IPS DF 4.7 (cell line): ENCODE data around the gene DGKD.

Experiments
- DNase-seq: peaks from one replicate; pipeline ENCODE4 v3.0.0-alpha.2; 2013; ENCODE audit warnings: low spot score; ENCODE audit errors: extremely low read depth

Gene DGKD

DNA sequence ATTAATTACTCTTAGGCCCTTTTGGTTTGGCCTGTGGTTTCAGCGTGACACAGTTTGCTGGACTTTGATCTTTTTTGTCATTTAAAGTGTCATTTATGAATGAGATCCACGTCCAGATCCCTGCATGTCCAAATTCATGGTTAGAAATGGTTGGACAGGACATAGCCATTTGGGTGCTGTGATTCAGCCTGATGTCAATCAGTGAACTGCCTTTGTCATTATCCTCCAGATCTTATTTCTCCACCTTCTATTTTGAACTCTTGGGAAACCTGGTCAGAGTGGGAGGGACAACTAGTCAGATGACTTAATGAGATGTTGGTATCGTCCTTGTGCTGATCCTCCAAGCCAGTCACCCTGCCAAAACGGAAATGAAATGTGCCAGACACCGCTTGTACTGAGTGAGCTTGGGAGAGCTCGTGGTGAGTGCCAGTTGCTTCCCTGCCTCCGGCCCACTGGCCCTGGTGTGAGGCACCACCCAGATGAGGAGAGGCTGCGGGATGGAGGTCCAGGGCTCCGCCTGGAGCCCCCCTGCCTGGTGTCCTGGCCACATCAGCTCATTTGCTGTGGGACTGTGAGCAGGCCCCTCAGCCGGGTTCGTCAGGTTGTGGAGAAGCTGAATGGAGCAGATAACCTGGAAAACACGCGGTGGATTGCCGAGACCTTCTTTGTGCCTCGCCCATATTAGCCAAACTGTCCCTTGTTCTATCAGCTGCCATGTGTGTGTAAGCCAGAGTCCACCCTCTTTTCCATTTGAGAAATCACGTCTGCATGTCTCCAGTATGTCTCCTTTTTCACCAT lies 70.1 kb downstream of the DGKD start:
- no peak for DNase-seq

DNA sequence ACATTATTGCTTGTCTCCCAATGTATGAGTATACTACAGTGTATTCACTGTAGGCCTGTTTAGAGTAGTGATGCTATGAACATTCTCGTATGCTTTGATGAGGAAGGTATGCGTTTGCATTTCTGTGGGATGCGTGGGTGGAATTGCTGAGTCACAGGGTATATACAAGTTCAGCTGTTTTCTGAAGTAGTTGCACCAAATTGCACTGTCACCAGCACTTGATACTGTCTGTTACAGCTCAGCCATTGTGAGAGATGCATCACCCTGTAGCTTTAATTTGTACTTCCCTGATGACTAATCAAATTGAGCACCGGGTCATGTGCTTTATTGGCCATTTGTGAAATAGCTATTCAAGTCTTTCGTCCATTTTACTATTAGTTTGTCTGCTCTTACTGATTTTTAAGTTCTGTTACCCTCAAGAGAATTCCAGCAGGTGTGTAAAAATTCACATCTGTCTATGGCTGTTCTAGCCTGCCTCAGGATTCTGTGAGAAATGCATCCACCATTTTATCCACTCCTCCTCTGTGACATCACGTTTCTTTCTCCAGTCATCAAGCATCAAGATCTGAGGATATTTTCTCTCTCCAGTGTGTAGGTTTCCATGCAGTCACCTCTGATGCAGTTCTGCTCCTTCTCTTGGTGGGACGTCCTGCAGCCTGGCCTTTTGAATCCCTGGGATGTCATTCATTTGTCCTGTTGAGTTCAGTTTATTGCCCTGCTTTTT lies 72.5 kb downstream of the DGKD start:
- DNase-seq, result no peak

DNA sequence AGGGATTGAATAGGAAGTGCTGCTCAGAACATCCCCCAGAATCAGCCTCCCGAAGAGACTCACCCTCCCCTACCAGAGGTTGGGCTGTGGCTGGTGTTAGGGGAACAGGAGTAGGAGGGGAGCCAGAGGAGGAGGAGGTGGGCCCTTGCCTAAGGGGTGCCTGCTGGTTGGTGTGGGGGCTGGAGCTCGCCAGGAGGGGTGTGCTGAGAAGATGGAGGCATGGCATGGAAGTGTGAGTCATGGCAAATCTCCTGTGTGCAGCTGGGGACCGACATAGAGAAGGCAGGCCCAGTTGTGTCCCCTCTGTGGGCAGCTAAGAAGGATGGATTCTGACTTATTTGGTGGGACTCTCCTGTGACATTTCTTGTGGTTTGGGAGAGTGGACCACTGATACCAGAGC lies 73.7 kb downstream of the DGKD start:
- DNase-seq, result no peak

DNA sequence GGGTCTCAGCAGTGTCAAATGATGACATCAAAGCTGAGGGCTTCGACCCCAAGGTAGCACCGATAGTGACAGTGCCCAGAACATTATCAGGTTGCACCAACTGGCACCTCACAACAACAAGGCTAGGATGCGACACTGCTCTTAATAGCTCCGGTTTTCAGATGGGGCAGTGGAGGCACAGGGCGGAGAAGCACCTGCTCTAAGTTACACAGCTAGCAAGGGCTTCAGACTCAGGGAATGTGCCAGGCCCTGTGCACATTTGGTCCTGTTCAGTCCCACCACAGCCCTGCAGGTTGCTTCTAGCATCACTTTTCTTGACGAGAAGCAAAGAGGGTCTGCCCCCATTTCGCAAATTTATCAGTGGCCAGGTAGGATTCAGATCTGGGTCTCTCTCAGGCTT lies 74.1 kb downstream of the DGKD start:
- DNase-seq, result no peak

DNA sequence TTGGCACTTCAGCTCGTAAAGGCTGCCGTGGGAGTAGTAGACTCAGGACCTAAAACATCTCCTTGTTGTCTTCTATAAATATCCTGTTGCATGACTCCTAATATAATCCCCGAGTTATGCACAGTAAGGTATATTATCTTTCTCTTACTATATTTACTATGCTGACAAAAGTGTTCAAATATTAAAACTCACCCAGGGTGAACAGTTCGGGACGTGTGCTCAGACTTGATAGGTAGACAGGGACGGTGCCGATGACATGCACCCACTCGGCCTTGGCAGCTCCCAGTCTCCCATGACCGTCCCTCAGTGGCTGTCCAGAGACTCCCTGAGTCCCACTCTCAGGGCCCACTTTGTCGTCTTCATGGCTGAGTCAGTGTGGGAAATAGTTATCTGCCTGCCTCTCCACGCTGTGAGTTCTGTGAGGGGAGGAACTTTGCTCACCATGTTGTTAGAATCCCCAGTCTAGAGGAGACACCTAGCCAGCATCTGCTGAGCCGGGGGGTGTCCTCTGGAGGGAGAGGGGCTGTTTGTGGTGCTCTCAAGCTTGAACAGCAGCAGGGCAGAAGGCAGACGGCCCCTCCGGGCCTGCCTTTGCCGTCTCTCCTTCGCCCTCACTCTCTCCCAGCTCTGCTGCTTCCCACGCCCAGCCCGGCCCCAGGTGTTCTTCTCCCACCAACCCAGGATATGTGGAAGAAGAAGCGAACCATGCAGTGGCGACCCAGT lies 75.0 kb downstream of the DGKD start:
- no peak for DNase-seq

GRCh38 chr2:233430081-233430480 lies 75.8 kb downstream of the DGKD start:
- no peak for DNase-seq

GRCh38 chr2:233430651-233431050 lies 76.4 kb downstream of the DGKD start:
- DNase-seq, result no peak

DNA sequence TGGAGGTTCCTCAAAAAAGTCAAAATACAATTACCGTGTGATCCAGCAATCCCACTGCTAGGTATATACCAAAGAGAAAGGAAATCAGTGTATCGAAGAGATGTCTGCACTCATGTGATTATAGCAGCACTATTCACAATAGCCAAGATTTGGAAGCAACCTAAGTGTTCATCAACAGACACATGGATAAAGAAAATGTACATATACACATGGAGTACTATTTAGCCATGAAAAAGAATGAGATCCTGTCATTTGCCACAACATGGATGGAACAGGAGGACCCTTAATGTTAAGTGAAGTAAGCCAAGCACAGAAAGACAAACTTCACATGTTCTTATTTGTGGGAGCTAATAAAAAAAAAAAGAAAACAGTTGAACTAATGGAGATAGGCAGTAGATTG lies 78.7 kb downstream of the DGKD start:
- DNase-seq, result no peak

- DNase-seq, result no peak
Observed at GRCh38 chr2:233433794-233434193, 79.5 kb downstream of the DGKD start.

GRCh38 chr2:233434666-233435330 lies 80.5 kb downstream of the DGKD start:
- no peak for DNase-seq

- DNase-seq, result no peak
Observed at GRCh38 chr2:233435436-233436190, 81.3 kb downstream of the DGKD start.

DNA sequence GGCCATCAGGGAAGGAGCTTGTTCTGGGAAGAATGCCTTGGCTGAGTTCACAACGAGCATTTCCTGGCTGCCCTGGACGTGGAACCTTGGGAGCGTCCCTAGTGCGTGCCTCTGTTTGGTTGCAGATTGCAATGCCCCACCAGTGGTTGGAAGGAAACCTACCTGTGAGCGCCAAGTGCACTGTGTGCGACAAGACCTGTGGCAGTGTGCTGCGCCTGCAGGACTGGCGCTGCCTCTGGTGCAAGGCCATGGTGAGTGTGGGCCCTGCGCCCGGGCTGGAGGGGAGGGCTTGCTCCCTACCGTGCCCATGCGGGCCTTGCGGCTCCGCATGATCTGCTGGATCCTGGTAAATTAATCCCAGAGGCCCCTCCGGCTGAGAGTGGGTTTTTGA lies 81.9 kb downstream of the DGKD start:
- no peak for DNase-seq

GRCh38 chr2:233436691-233437438 lies 82.6 kb downstream of the DGKD start:
- DNase-seq, result no peak

DNA sequence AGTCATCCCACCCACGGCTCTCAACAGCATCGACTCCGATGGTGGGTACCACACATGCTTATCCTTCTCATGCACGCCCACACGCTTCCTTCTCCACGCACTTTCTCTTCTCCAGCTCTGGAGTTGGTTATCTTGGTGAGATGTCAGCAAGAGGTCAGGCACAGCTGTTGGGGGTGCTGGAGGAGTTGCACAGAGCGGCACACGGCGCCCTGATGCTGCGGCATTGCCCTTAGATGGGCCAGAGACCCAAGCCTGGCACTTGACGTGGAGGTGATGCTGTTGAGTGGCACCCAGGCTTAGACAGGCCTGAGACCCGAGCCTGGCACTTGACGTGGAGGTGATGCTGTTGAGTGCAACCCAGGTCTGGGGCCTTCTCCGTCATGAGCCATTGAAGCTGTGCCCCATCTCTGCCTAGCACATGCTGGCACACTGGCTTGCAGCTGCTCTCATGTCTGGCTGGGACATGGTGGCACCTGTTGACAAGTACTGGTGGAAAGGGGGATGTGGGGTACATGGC lies 83.2 kb downstream of the DGKD start:
- DNase-seq, result no peak

DNA sequence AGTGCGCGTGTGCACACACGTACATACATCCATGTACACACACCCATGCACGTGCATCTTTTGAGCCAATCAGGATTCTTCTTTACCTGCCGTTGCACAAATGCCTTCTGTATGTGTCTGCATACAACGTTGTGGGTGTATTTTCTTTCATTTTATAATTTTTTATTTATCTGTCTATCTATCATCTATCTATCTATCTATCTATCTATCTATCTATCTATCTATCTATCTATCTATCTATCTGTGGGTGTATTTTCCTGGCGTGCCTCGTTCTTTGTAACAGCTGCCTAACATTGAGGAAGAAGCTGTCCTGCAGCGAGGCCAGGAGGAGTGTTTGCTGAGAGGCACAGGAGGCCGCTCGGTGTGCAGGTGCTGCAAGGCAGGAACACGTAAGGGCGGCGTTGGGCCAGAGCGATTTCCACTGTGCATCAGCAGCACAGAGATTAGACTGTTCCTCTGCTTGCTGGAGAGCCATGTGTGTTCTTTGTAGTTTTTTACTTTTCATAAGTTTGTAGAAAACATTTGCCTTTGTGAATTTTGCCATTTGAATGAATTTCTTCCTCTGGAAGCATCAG lies 84.4 kb downstream of the DGKD start:
- DNase-seq, result no peak

DNA sequence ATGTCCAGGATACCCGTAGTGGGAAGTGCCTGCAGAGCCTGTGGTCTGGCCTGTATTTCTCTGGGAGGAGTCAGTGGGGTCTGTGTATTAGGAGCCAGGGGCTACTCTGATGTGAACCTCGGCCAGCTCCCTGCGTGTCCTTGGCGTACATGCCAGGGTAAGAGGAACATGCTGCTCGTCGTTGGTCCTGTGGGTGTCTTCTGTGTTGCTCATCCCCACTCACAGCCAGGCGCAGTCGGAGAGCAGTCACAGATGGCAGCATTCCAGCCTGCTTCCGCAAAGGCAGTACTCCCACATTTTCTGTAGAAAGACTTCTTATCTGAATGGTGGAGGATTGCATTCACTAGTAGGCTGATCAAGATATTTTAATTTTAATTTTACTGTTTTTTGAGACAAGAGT lies 84.9 kb downstream of the DGKD start:
- DNase-seq, result no peak

- no peak for DNase-seq
Observed at GRCh38 chr2:233440314-233440713, 86.0 kb downstream of the DGKD start.

- no peak for DNase-seq
Observed at GRCh38 chr2:233440714-233441113, 86.4 kb downstream of the DGKD start.

DNA sequence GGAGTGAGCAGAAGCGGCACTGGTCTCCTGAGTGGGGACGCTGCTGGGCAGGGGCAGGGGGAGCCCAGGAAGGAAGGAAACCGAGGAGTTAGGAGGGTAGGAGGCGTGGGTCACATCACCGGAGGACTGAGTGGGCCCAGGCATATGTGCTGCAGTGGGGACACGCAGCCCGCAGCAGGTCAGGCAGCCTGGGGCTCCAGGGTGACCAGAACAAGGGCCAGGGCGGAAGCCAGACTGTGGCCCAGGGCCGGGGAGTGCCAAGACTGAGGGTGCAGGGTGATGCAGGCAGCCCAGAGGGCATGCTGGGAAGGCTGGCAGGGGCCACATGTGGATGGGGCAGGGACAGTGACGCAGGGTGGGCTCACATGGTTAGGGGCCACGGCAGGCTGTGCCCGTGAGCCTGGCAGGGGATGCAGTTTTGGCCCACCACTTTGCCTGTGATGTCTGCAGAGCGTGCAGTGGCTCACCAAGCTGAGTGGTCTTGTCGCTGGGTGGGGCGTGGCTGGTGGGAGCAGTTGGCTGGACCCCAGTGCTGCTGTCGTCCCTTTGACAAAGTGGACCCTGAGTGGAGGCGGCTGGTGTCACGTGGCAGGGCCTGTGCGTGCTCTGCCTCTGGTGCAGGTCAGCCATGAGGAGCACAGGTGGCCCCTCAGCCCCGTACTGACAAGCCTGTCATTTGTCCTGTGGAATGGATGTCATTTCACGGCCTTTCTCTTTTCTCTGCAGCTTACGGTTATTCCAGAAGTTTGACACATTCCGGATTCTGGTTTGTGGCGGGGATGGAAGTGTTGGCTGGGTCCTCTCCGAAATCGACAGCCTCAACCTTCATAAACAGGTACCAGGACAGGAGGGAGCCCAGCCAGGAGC lies 87.1 kb downstream of the DGKD start:
- DNase-seq, result no peak
